ENCODE data around the gene RHBDL1. TPM values are rescaled to one million over a fixed set of nuclear protein-coding genes. Genes with fewer than 3 reads are reported as not detected.
A peak's percentile ranks its signal among the peaks of the same experiment; 100 is the strongest.
"Not testable (repeated sequence)": the region's sequence is repeated elsewhere in the genome, so short reads cannot be mapped to it uniquely, and the experiment has no call there.

RHBDL1 gene
- total RNA-seq, 1 donor from 2014 or later: 2.1 TPM

GRCh38 chr16:709566-710499, 34.4 kb downstream of the RHBDL1 start:
- DNase-seq (ENCODE audit: missing footprints) (no peak), ATAC-seq (no peak)
- intact Hi-C loops (cut with DNase I): loop anchor here (2.0 kb wide), 1 partner anchor 75 kb away; no protein-coding TSS in a partner anchor

GRCh38 chr16:710500-711075, 35.1 kb downstream of the RHBDL1 start:
- DNase-seq (ENCODE audit: missing footprints) (no peak), ATAC-seq (no peak)
- intact Hi-C loops (cut with DNase I): loop anchor here (1.0 to 2.0 kb wide), 2 partner anchors 74 to 345 kb away; no protein-coding TSS in a partner anchor

GRCh38 chr16:711084-711483, 35.6 kb downstream of the RHBDL1 start:
- DNase-seq (ENCODE audit: missing footprints): no peak
- ATAC-seq: no peak
- intact Hi-C loops (cut with DNase I): loop anchor here (1.0 to 2.0 kb wide), 2 partner anchors 74 to 344 kb away; no protein-coding TSS in a partner anchor

- peak; percentile 66 for ATAC-seq
- peak; percentile 90 for DNase-seq (ENCODE audit: missing footprints)
- intact Hi-C loops (cut with DNase I): loop anchor here (1.0 to 2.0 kb wide), 2 partner anchors 73 to 344 kb away; no protein-coding TSS in a partner anchor
Measured at GRCh38 chr16:711548-712320, 36.3 kb downstream of the RHBDL1 start.

GRCh38 chr16:712740-713250, 37.3 kb downstream of the RHBDL1 start:
- DNase-seq (ENCODE audit: missing footprints); ATAC-seq; intact Hi-C loops (cut with DNase I): not testable (repeated sequence)

GRCh38 chr16:714079-714478, 38.6 kb downstream of the RHBDL1 start:
- no peak for DNase-seq (ENCODE audit: missing footprints)
- no peak for ATAC-seq
- intact Hi-C loops (cut with DNase I): loop anchor here (2.0 kb wide), 1 partner anchor 27 kb away; the partner anchor contains the start of gene CIAO3

- peak; percentile 96 for DNase-seq (ENCODE audit: missing footprints)
- peak; percentile 93 for ATAC-seq
- intact Hi-C loops (cut with DNase I): loop anchor here (2.0 kb wide), 1 partner anchor 26 kb away; the partner anchor contains the start of gene CIAO3
Measured at GRCh38 chr16:714558-715476, 39.3 kb downstream of the RHBDL1 start, which contains the start of gene METRN. TSS of gene METRN (plus strand) at chr16:715118. CDS start at chr16:715290, 172 bp downstream.

- no peak for ATAC-seq
Measured at GRCh38 chr16:715477-716199, 40.2 kb downstream of the RHBDL1 start.

DNA sequence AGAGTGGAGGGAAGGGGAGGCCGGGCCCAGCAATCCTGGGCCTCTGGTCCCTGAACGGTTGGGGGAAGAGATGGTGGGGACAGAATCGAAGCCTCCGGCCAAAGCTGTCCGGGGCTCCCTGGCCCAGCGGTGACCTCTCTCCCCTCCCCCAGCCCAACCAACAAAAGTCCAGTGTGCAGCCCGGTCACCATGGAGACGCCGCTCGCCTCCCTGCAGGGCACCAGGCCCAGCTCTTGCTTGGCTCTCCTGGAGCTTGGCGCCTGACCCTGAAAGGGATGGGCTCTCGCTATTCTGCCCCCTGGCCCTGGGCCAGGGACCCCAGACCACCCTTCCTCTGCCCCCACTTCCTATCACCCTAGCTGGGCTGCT, 40.7 kb downstream of the RHBDL1 start:
- DNase-seq (ENCODE audit: missing footprints): no peak
- intact Hi-C loops (cut with DNase I): no loop called here
- no peak for ATAC-seq

More at GRCh38 chr16:715477-716199, 40.2 kb downstream of the RHBDL1 start:
- DNase-seq (ENCODE audit: missing footprints): no peak
- intact Hi-C loops (cut with DNase I): loop anchor here (2.0 kb wide), 1 partner anchor 25 kb away; the partner anchor contains the start of gene CIAO3

DNA sequence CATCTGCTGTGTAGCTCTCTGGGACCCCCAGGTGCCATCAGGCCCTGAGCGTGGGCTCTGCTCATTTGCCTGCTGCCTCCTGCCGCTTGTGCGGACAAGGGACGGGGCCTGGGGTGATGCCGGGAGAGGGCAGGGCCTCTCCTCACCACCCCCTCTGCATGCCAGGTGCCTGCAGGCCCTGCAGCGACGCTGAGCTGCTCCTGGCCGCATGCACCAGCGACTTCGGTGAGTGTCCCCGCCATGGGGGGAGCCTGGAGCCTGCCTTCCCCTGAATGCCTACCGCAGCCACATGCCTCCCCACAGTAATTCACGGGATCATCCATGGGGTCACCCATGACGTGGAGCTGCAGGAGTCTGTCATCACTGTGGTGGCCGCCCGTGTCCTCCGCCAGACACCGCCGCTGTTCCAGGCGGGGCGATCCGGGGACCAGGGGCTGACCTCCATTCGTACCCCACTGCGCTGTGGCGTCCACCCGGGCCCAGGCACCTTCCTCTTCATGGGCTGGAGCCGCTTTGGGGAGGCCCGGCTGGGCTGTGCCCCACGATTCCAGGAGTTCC, 41.4 kb downstream of the RHBDL1 start:
- ATAC-seq (no peak), DNase-seq (ENCODE audit: missing footprints) (no peak)
- intact Hi-C loops (cut with DNase I): no loop called here

GRCh38 chr16:717450-718245, 42.2 kb downstream of the RHBDL1 start:
- no peak for ATAC-seq
- intact Hi-C loops (cut with DNase I): no loop called here

GRCh38 chr16:718389-718788, 42.9 kb downstream of the RHBDL1 start:
- ATAC-seq: no peak
- intact Hi-C loops (cut with DNase I): no loop called here
- no peak for DNase-seq (ENCODE audit: missing footprints)

More at GRCh38 chr16:717450-718245, 42.2 kb downstream of the RHBDL1 start:
- no peak for DNase-seq (ENCODE audit: missing footprints)

DNA sequence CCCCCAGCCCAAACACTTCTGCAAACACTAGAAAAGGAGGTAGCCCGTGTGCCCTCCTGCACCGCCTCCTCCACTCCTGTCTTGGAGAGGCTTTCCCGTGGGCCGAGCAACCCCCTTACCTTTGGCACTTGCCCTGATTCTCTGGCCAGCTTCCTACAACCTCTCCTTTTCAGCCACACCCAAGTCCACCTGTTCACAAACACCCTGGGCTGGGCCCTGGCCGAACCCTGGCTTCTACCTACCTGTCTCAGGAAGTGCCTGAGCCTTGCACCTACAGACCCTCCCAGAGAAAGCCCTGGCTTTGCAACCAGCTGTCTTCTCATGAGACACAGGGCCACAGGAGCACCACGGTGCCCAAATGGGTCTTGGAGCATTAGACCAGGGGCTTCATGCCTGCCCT, 43.5 kb downstream of the RHBDL1 start:
- DNase-seq (ENCODE audit: missing footprints): no peak
- intact Hi-C loops (cut with DNase I): no loop called here
- no peak for ATAC-seq

GRCh38 chr16:719815-720446, 44.5 kb downstream of the RHBDL1 start:
- no peak for ATAC-seq
- intact Hi-C loops (cut with DNase I): loop anchor here (5.0 kb wide), 1 partner anchor 33 kb away; no protein-coding TSS in a partner anchor
- DNase-seq (ENCODE audit: missing footprints): no peak

DNA sequence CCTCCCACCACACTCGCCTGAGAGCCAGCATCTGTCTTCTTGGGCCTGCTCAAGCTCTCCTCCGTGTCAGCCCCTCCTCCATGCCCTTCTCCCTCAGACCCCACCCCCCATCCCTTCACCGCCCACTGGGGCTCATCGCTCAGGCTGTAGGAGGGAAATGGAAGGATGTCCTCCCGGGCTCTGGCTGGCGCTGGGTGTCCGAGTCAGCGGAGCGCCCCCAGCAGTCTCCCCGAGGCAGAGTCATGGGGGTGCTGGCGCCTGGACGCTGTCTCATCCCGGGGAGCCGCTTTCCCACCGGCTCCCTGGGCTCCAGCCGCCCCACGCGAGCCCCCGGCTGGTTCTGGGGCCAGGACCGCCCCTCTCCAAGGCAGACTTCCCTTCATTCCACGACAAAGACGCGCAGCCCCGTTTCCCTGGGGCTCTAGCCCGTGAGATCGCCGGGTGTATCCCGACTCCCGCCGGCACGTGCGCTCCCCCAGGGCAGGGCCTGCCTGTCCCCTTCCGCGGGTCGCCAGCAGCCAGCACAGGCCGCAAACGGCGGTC, 45.0 kb downstream of the RHBDL1 start:
- intact Hi-C loops (cut with DNase I): loop anchor here (5.0 kb wide), 1 partner anchor 33 kb away; no protein-coding TSS in a partner anchor
- ATAC-seq (peak; percentile 56), DNase-seq (ENCODE audit: missing footprints) (no peak)
